Liver (tissue), 9 donors: ENCODE data around the gene TNS3. TPM values are rescaled to one million over a fixed set of nuclear protein-coding genes. Genes with fewer than 3 reads are reported as not detected.

ENCODE experiments used
- DNase-seq: peaks from one replicate; pipeline ENCODE4 v3.0.0-alpha.2; 2017; ENCODE audit warnings: low spot score
- H3K27ac ChIP-seq, 2 donors: one replicate each; pipeline ENCODE4 v1.7.0; 2013; ENCODE audit warnings: inconsistent platforms in 2 of 2, low read length in 2 of 2, control low read depth in 1 of 2, low read depth in 1 of 2, mild to moderate bottlenecking in 1 of 2
- H3K27me3 ChIP-seq, 4 donors: one replicate each; pipeline versions ENCODE4 v1.6.1 to v1.7.0; 2013; ENCODE audit warnings: low read length in 3 of 4, inconsistent platforms in 1 of 4, mild to moderate bottlenecking in 1 of 4, moderate library complexity in 1 of 4; ENCODE audit not compliant: control insufficient read depth in 4 of 4, insufficient read depth in 4 of 4
- H3K36me3 ChIP-seq, 4 donors: one replicate each; pipeline versions ENCODE4 v1.6.1 to v1.7.0; 2013; ENCODE audit warnings: low read length in 3 of 4, mild to moderate bottlenecking in 3 of 4, low read depth in 1 of 4, moderate library complexity in 1 of 4; ENCODE audit not compliant: control insufficient read depth in 4 of 4, insufficient read depth in 3 of 4
- H3K4me1 ChIP-seq, 4 donors: one replicate each; pipeline versions ENCODE4 v1.6.1 to v1.7.0; 2013; ENCODE audit warnings: low read length in 3 of 4, mild to moderate bottlenecking in 3 of 4, moderate library complexity in 1 of 4; ENCODE audit not compliant: control insufficient read depth in 4 of 4, insufficient read depth in 4 of 4
- H3K4me3 ChIP-seq, 3 donors: one replicate each; pipeline versions ENCODE4 v1.6.1 to v1.7.0; 2013; ENCODE audit warnings: low read length in 3 of 3, control low read depth in 1 of 3, low read depth in 1 of 3, mild to moderate bottlenecking in 1 of 3
- H3K9ac ChIP-seq, 2 donors: one replicate each; pipeline ENCODE4 v1.7.0; 2013; ENCODE audit warnings: low read length in 2 of 2, mild to moderate bottlenecking in 2 of 2, moderate library complexity in 2 of 2, control low read depth in 1 of 2, low read depth in 1 of 2
- H3K9me3 ChIP-seq, 4 donors: one replicate each; pipeline versions ENCODE4 v1.6.1 to v1.7.0; 2013; ENCODE audit warnings: low read length in 3 of 4; ENCODE audit not compliant: control insufficient read depth in 4 of 4
- CTCF ChIP-seq: fragments of 150-350 bp; IDR thresholded peaks from 2 replicates; pipeline ENCODE4 v1.5.1; 2017; ENCODE audit warnings: improper control_type of control experiment, low read depth, low read length; ENCODE audit not compliant: missing input control
- EGR1 ChIP-seq, 2 donors: IDR thresholded peaks; 2 replicates each; pipeline ENCODE4 v1.6.1; 2016 to 2018; ENCODE audit warnings: antibody characterized with exemption in 2 of 2, low read depth in 2 of 2
- FOXA1 ChIP-seq: IDR thresholded peaks from 2 replicates; pipeline ENCODE4 v1.6.1; 2016; ENCODE audit warnings: antibody characterized with exemption
- HNF4A ChIP-seq, 2 donors: conservative IDR thresholded peaks; 2 replicates each; pipeline ENCODE4 v1.6.1; 2016; ENCODE audit warnings: antibody characterized with exemption in 2 of 2, mild to moderate bottlenecking in 2 of 2
- HNF4G ChIP-seq: IDR thresholded peaks from 2 replicates; pipeline ENCODE4 v1.6.1; 2016; ENCODE audit warnings: antibody characterized with exemption
- JUND ChIP-seq, 2 donors: IDR thresholded peaks; 2 replicates each; pipeline ENCODE4 v1.6.1; 2016; ENCODE audit warnings: antibody characterized with exemption in 2 of 2
- MAX ChIP-seq: IDR thresholded peaks from 2 replicates; pipeline ENCODE4 v1.6.1; 2016; ENCODE audit warnings: antibody characterized with exemption
- NR2F2 ChIP-seq: IDR thresholded peaks from 2 replicates; pipeline ENCODE4 v1.6.1; 2016; ENCODE audit warnings: antibody characterized with exemption
- RAD21 ChIP-seq, 2 donors: IDR thresholded peaks; 2 replicates each; pipeline ENCODE4 v1.6.1; 2016; ENCODE audit warnings: antibody characterized with exemption in 2 of 2, mild to moderate bottlenecking in 2 of 2
- RXRA ChIP-seq, 2 donors: IDR thresholded peaks; 2 replicates each; pipeline ENCODE4 v1.6.1; 2017 to 2018; ENCODE audit warnings: antibody characterized with exemption in 2 of 2, mild to moderate bottlenecking in 1 of 2
- SP1 ChIP-seq: IDR thresholded peaks from 2 replicates; pipeline ENCODE4 v1.6.1; 2018; ENCODE audit warnings: antibody characterized with exemption, mild to moderate bottlenecking
- TAF1 ChIP-seq: conservative IDR thresholded peaks from 2 replicates; pipeline ENCODE4 v1.6.1; 2016; ENCODE audit warnings: antibody characterized with exemption, mild to moderate bottlenecking
- YY1 ChIP-seq: IDR thresholded peaks from 2 replicates; pipeline ENCODE4 v1.6.1; 2016; ENCODE audit warnings: antibody characterized with exemption, mild to moderate bottlenecking
- ZBTB33 ChIP-seq: IDR thresholded peaks from 2 replicates; pipeline ENCODE4 v1.6.1; 2016; ENCODE audit warnings: antibody characterized with exemption
- WGBS: extraction: QIAGEN DNeasy Blood & Tissue Kit; methylation state at CpG from one replicate; pipeline ENCODE4 v1.1.7; 2013; 5-methylcytosine and 5-hydroxymethylcytosine counted together
- polyA plus RNA-seq, 2 donors: library from polyadenylated mRNA; stranded (reverse) in 1 of 2; unstranded in 1 of 2; fragments of 200-250 nt in 1 of 2; fragments of >200 nt in 1 of 2; fragmentation: Nextera tagmentation in 1 of 2; extraction: Ambion mirVana in 1 of 2; gene quantifications; one replicate each; pipeline versions ENCODE4 v1.2.1 to v1.2.3, GENCODE V29; 2013 to 2015
- total RNA-seq, 2 donors: library from RNA; depleted of rRNA; stranded (reverse); fragments of >200 nt; gene quantifications; one replicate each; pipeline ENCODE4 v1.2.3, GENCODE V29; 2014
- TF ChIP-seq, protein P1 (sequence below): IDR thresholded peaks from 2 replicates; pipeline ENCODE4 v1.6.1; 2016; ENCODE audit warnings: antibody characterized with exemption, mild to moderate bottlenecking
- TF ChIP-seq, protein P2 (sequence below): IDR thresholded peaks from 2 replicates; pipeline ENCODE4 v1.6.1; 2016; ENCODE audit warnings: antibody characterized with exemption
- donor health status: healthy.
- donor health status: healthy.
- donor health status: healthy.
- donor health status: healthy.
- donor health status: healthy.

TNS3 gene
- total and polyA plus RNA-seq, 4 donors, result 16.8 to 100 (median 29.5) TPM

GRCh38 chr7:47366211-47366610 is 215.7 kb downstream of the TNS3 start:
- no peak overlapping the region for H3K4me3 ChIP-seq
- H3K9ac ChIP-seq, result no peak overlapping the region
- TF ChIP-seq FOXA1, result no peak
- TF ChIP-seq, protein P1, sequence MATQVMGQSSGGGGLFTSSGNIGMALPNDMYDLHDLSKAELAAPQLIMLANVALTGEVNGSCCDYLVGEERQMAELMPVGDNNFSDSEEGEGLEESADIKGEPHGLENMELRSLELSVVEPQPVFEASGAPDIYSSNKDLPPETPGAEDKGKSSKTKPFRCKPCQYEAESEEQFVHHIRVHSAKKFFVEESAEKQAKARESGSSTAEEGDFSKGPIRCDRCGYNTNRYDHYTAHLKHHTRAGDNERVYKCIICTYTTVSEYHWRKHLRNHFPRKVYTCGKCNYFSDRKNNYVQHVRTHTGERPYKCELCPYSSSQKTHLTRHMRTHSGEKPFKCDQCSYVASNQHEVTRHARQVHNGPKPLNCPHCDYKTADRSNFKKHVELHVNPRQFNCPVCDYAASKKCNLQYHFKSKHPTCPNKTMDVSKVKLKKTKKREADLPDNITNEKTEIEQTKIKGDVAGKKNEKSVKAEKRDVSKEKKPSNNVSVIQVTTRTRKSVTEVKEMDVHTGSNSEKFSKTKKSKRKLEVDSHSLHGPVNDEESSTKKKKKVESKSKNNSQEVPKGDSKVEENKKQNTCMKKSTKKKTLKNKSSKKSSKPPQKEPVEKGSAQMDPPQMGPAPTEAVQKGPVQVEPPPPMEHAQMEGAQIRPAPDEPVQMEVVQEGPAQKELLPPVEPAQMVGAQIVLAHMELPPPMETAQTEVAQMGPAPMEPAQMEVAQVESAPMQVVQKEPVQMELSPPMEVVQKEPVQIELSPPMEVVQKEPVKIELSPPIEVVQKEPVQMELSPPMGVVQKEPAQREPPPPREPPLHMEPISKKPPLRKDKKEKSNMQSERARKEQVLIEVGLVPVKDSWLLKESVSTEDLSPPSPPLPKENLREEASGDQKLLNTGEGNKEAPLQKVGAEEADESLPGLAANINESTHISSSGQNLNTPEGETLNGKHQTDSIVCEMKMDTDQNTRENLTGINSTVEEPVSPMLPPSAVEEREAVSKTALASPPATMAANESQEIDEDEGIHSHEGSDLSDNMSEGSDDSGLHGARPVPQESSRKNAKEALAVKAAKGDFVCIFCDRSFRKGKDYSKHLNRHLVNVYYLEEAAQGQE, result no peak
- TF ChIP-seq MAX, result no peak
- no peak for TF ChIP-seq RXRA (IDR thresholded peaks at IDR 0.05)
- no peak for TF ChIP-seq HNF4G
- TF ChIP-seq YY1, result no peak
- TF ChIP-seq, protein P2, sequence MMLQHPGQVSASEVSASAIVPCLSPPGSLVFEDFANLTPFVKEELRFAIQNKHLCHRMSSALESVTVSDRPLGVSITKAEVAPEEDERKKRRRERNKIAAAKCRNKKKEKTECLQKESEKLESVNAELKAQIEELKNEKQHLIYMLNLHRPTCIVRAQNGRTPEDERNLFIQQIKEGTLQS, result no peak
- TF ChIP-seq EGR1 (IDR thresholded peaks at IDR 0.05; ENCODE audit: low read depth in 2 of 2), result no peak
- TF ChIP-seq JUND (IDR thresholded peaks at IDR 0.05), result no peak
- no peak for TF ChIP-seq CTCF
- no peak for TF ChIP-seq HNF4A (conservative IDR thresholded peaks at IDR 0.05)
- TF ChIP-seq ZBTB33, result no peak
- TF ChIP-seq TAF1, result no peak
- H3K27ac ChIP-seq, result no peak overlapping the region
- DNase-seq, result no peak
- H3K27me3 ChIP-seq, result no peaks in the 10 kb centered on the region
- H3K36me3 ChIP-seq, result peaks cover 25 to 64% (median 31%) of the 10 kb centered on the region in 4 donors
- WGBS, result 80% methylated on average over 7 of the region's 7 CpGs
- no peaks in the 10 kb centered on the region for H3K9me3 ChIP-seq
- H3K4me1 ChIP-seq, result peaks cover 0 to 4% (median 0%) of the 10 kb centered on the region in 4 donors

DNA sequence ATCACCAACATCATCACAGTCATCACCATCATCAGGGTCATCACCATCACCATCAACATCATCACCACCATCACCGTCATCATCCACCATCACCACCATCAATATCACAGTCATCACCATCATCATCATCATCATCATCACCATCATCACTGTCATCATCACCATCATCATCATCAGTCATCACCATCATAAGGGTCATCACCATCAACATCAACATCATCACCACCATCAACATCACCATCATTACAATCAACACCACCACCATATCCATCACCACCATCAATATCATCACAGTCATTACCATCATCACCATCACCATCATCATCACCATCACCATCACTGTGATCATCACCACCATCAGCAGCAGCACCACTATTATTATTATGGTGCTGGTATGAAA is 218.9 kb downstream of the TNS3 start:
- Histone ChIP-seq H3K4me1 (peaks cover 0 to 3% (median 0%) of the 10 kb centered on the region in 4 donors), H3K9me3 (no peaks in the 10 kb centered on the region), H3K4me3 (no peak overlapping the region), H3K27ac (no peak overlapping the region), H3K9ac (no peak overlapping the region), H3K36me3 (peaks cover 10 to 54% (median 19%) of the 10 kb centered on the region in 4 donors), H3K27me3 (no peaks in the 10 kb centered on the region)
- DNase-seq, result no peak
- 71% methylated on average over 1 of the region's 1 CpG for WGBS
- TF ChIP-seq HNF4A (conservative IDR thresholded peaks at IDR 0.05), result no peak
- no peak for TF ChIP-seq RAD21 (IDR thresholded peaks at IDR 0.05)
- no peak for TF ChIP-seq TAF1
- no peak for TF ChIP-seq FOXA1
- TF ChIP-seq EGR1 (IDR thresholded peaks at IDR 0.05; ENCODE audit: low read depth in 2 of 2), result no peak
- no peak for TF ChIP-seq NR2F2
- TF ChIP-seq MAX, result no peak
- TF ChIP-seq JUND (IDR thresholded peaks at IDR 0.05), result no peak
- TF ChIP-seq ZBTB33, result no peak
- TF ChIP-seq SP1, result no peak
- TF ChIP-seq YY1, result no peak
